Breast epithelium (tissue), 4 donors: ENCODE data around the gene RAB27B. TPM values are rescaled to one million over a fixed set of nuclear protein-coding genes. Genes with fewer than 3 reads are reported as not detected.
"Not testable (repeated sequence)": the region's sequence is repeated elsewhere in the genome, so short reads cannot be mapped to it uniquely, and the experiment has no call there.

Experiments used
- DNase-seq, 2 donors: peaks; one replicate each; pipeline ENCODE4 v3.0.0-alpha.2; 2019; ENCODE audit warnings: low spot score in 2 of 2
- H3K27ac ChIP-seq, 2 donors: fragments of 200-600 bp; sonication (generic) in 1 of 2; one replicate each; pipeline ENCODE4 v1.5.1; 2016 to 2019; ENCODE audit warnings: mild to moderate bottlenecking in 1 of 2
- H3K27me3 ChIP-seq, 2 donors: fragments of 200-600 bp; sonication (generic) in 1 of 2; one replicate each; pipeline versions ENCODE4 v1.5.1 to v1.6.0; 2017 to 2019; ENCODE audit warnings: control low read depth in 1 of 2, mild to moderate bottlenecking in 1 of 2
- H3K36me3 ChIP-seq: fragments of 200-600 bp; one replicate; pipeline ENCODE4 v1.5.1; 2019
- H3K4me1 ChIP-seq, 2 donors: fragments of 200-600 bp; sonication (generic); one replicate each; pipeline ENCODE4 v1.5.1; 2016 to 2019; ENCODE audit warnings: control low read depth in 1 of 2
- H3K4me3 ChIP-seq, 3 donors: fragments of 200-600 bp; sonication (generic); 1 replicate in 2 of 3; 2 replicates in 1 of 3; pipeline ENCODE4 v1.5.1; 2016 to 2019; ENCODE audit warnings: mild to moderate bottlenecking in 3 of 3, moderate library complexity in 2 of 3
- H3K9me3 ChIP-seq, 2 donors: fragments of 200-600 bp; sonication (generic) in 1 of 2; one replicate each; pipeline ENCODE4 v1.5.1; 2016 to 2019; ENCODE audit warnings: control low read depth in 1 of 2
- POLR2A ChIP-seq: fragments of 450-650 bp; IDR thresholded peaks from one replicate; pipeline ENCODE4 v1.6.1; 2016; ENCODE audit warnings: antibody characterized with exemption, mild to moderate bottlenecking, moderate library complexity
- POLR2AphosphoS5 ChIP-seq, 3 donors: sonication (generic); formaldehyde crosslinking; IDR thresholded peaks; one replicate each; pipeline ENCODE4 v1.6.1; 2017; ENCODE audit warnings: antibody characterized with exemption in 3 of 3
- intact Hi-C: fragments of 100-400 bp; cut with DNase I; formaldehyde crosslinking; loops from one replicate; pipeline ENCODE4 v1.15.1; 2023; ENCODE audit warnings: low total_unique reads
- total RNA-seq, 3 donors: library from RNA; depleted of rRNA; stranded (reverse); fragments of >200 nt; gene quantifications; one replicate each; pipeline ENCODE4 v1.1.0, GENCODE V29; 2016
- TF ChIP-seq, protein P1 (sequence below), 3 donors: fragments of 450-650 bp; IDR thresholded peaks; one replicate each; pipeline ENCODE4 v1.5.1; 2016 to 2017; ENCODE audit warnings: antibody characterized with exemption in 3 of 3, mild to moderate bottlenecking in 3 of 3, moderate library complexity in 3 of 3

Gene RAB27B
- total RNA-seq, 3 donors from 2014 or later = 1.1 to 24.6 (median 11.8) TPM

DNA sequence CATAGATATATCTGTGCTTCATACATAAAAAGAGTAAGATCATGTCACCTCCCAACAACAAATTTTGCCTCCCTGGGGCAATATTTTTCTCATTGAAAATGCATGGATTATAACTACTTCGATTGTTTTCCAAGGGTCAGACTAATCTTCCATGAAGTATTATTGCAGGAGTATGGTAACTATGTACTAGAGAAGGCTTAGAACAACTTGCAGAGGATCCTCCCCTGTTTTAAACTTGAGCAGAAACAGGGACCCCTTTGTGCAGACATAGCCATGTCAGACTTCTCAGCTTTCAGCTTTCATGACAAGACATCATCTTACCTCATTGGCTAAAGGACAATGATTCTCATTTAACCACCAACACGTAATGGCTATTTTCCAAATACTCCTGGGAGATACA, 13.2 kb upstream of the RAB27B start:
- intact Hi-C loops = no loop called here
- no peak overlapping the region for H3K27ac ChIP-seq
- TF ChIP-seq POLR2AphosphoS5 (IDR thresholded peaks at IDR 0.05) (no peak), POLR2A (no peak)
- TF ChIP-seq, protein P1, sequence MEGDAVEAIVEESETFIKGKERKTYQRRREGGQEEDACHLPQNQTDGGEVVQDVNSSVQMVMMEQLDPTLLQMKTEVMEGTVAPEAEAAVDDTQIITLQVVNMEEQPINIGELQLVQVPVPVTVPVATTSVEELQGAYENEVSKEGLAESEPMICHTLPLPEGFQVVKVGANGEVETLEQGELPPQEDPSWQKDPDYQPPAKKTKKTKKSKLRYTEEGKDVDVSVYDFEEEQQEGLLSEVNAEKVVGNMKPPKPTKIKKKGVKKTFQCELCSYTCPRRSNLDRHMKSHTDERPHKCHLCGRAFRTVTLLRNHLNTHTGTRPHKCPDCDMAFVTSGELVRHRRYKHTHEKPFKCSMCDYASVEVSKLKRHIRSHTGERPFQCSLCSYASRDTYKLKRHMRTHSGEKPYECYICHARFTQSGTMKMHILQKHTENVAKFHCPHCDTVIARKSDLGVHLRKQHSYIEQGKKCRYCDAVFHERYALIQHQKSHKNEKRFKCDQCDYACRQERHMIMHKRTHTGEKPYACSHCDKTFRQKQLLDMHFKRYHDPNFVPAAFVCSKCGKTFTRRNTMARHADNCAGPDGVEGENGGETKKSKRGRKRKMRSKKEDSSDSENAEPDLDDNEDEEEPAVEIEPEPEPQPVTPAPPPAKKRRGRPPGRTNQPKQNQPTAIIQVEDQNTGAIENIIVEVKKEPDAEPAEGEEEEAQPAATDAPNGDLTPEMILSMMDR (IDR thresholded peaks at IDR 0.05) = no peak
- H3K9me3 ChIP-seq = no peaks in the 10 kb centered on the region
- no peak overlapping the region for H3K4me3 ChIP-seq
- H3K27me3 ChIP-seq = no peaks in the 10 kb centered on the region
- DNase-seq = no peak
- H3K4me1 ChIP-seq = no peaks in the 10 kb centered on the region
- no peaks in the 10 kb centered on the region for H3K36me3 ChIP-seq

DNA sequence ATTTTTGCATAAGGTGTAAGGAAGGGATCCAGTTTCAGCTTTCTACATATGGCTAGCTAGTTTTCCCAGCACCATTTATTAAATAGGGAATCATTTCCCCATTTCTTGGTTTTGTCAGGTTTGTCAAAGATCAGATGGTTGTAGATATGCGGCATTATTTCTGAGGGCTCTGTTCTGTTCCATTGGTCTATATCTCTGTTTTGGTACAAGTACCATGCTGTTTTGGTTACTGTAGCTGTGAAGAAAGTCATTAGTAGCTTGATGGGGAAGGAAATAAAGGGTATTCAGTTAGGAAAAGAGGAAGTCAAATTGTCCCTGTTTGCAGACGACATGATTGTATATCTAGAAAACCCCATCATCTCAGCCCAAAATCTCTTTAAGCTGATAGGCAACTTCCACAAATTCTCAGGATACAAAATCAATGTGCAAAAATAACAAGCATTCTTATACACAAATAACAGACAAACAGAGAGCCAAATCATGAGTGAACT, 7.4 kb upstream of the RAB27B start:
- H3K9me3 ChIP-seq, H3K4me3 ChIP-seq, intact Hi-C loops, H3K27me3 ChIP-seq, H3K4me1 ChIP-seq, H3K27ac ChIP-seq, H3K36me3 ChIP-seq, DNase-seq: not testable (repeated sequence)

DNA sequence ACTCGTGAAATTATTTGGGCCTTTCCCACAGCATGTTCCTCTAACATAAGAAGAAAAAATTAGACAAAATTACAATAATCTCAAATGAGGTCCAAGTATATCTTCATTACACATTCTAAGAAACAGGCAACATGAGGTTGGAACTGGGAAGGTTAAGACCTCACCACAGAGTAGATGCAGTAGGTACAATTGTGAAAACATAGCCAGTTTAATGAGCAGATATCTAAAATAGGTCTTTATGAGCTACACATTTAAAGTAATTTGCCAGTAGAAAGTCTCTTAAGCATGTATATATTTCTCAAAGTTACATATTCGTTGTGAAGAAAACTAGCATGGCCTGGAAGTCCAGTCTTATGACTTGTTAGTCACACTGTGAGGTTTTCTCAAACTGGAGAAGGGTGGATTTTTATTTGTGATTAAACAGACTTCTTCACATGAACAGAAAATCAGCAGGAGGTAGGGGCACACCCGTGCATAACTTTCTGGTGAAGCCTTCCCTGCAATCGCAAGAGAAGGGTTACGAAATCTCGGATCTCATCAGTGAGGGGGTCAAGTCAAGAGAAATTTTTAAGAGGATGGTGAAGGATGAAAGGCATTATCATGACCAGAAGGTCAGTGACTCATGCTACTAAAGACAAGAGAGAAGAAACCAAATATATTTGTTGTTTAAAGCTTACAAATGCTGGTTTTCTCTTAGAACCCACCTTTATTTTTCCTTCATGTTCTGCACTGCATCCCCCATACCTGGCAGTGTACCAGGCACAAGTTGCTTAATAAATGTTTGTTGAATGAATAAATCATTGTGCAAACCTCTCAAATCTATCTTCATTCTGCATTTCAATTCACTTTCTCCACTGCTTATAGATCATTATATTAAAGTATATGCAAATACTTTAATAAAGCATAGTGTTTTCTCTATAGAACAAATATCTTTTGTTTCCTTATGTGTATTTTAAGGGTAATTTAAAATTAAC, 5.1 kb upstream of the RAB27B start:
- DNase-seq = no peak
- TF ChIP-seq POLR2AphosphoS5 (IDR thresholded peaks at IDR 0.05) (no peak), POLR2A (no peak)
- TF ChIP-seq, protein P1 (IDR thresholded peaks at IDR 0.05) = no peak
- Histone ChIP-seq H3K4me3 (no peak overlapping the region), H3K9me3 (no peaks in the 10 kb centered on the region), H3K36me3 (no peaks in the 10 kb centered on the region), H3K27me3 (no peaks in the 10 kb centered on the region), H3K27ac (no peak overlapping the region), H3K4me1 (no peaks in the 10 kb centered on the region)
- intact Hi-C loops = no loop called here

DNA sequence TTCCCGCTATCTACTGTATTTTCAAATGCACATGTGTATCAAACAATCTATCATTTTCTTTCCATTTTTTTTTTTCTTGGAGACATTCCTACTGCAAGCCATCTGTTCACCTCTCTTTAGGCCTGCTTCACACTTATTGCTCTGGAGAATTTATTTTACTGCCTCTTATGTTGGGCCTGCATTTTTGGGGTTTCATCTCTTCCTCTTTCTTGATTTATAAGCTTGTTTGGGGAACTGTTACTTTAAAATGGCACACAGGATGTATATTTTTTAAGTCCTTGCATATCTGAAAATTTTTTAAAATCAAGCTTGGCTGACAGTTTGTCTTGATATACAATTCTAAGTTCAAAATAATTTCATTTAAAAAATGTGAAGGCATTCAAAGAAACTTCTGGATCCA, 3.5 kb upstream of the RAB27B start:
- intact Hi-C loops = no loop called here
- no peak for TF ChIP-seq POLR2A
- TF ChIP-seq, protein P1 (IDR thresholded peaks at IDR 0.05) = no peak
- no peak for TF ChIP-seq POLR2AphosphoS5 (IDR thresholded peaks at IDR 0.05)
- H3K27me3 ChIP-seq = no peaks in the 10 kb centered on the region

DNA sequence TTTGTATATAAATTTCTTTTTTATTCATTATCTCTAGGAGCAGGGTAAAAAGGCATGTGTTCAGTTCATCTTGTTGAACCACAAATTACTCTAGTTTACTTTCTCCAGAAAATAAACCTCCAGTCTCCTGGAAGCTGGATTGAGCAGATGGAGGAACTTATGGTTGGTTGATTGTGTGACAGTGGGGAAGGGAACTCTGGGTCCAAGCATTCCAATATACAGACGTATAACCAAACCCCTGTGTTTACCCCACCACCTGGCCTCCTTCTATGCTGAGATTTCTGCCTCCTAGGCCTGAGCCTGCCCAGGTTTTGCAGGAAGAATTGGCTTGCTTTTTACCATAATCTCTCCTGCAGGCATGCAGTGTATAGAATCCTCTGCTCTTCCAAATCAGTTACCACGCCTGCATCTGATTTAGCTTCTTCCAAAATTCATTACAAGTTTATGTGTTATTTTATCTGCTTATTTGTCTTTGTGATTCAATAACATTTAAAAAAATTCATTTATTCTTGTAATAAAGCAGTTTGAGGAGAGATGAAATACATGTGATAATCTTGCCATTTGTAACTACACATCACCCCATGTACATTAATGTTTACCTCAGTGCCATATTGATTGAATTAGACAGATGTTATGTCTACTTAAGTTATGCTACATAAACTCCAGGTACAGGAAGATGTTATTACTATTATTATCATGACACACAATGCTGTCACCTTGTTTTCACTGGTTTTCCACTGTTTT, 2.5 kb upstream of the RAB27B start:
- intact Hi-C loops = no loop called here
- no peak for DNase-seq
- H3K4me1 ChIP-seq = no peaks in the 10 kb centered on the region
- TF ChIP-seq, protein P1 (IDR thresholded peaks at IDR 0.05) = no peak
- TF ChIP-seq POLR2A = no peak
- no peak for TF ChIP-seq POLR2AphosphoS5 (IDR thresholded peaks at IDR 0.05)
- H3K4me3 ChIP-seq = no peak overlapping the region
- H3K27ac ChIP-seq = no peak overlapping the region
- H3K27me3 ChIP-seq = no peaks in the 10 kb centered on the region
- no peaks in the 10 kb centered on the region for H3K36me3 ChIP-seq
- H3K9me3 ChIP-seq = no peaks in the 10 kb centered on the region

More for the DNA sequence above, 3.5 kb upstream of the RAB27B start:
- no peak for DNase-seq
- H3K4me1 ChIP-seq = no peaks in the 10 kb centered on the region
- H3K36me3 ChIP-seq = no peaks in the 10 kb centered on the region
- H3K9me3 ChIP-seq = no peaks in the 10 kb centered on the region
- H3K4me3 ChIP-seq = no peak overlapping the region
- no peak overlapping the region for H3K27ac ChIP-seq
